Panc1 (cell line): ENCODE measurements around the gene HVCN1. TPM values are rescaled to one million over a fixed set of nuclear protein-coding genes. Genes with fewer than 3 reads are reported as not detected.
"Not testable (repeated sequence)": the region's sequence is repeated elsewhere in the genome, so short reads cannot be mapped to it uniquely, and the experiment has no call there.

ENCODE experiments used
- ATAC-seq: fragments of 200-7000 bp; cut with Tn5 transposase; 2 replicates; pipeline ENCODE4 v1.9.1; 2020; ENCODE audit warnings: mild to moderate bottlenecking, moderate library complexity
- BruUV-seq: library from RNA; stranded (reverse); fragments of 400-500 nt; replicated peaks from 2 replicates; lab custom pipeline; 2021; lab: Mats Ljungman, UMichigan
- CTCF ChIA-PET: fragments of 300-600 bp; sonication (Branson Sonifier 250); formaldehyde crosslinking; loops from one replicate; lab custom pipeline; 2022; ENCODE audit warnings: antibody characterized with exemption; lab: Charles Lee
- POLR2A ChIA-PET: fragments of 300-600 bp; sonication (Branson Sonifier 250); formaldehyde crosslinking; loops from one replicate; lab custom pipeline; 2022; ENCODE audit warnings: antibody characterized with exemption; lab: Charles Lee
- DNase-seq: peaks from one replicate; pipeline ENCODE4 v3.0.0-alpha.2; 2010; ENCODE audit warnings: low read depth, low spot score
- H3K27ac ChIP-seq: 2 replicates; pipeline ENCODE4 v1.5.1; 2011; ENCODE audit warnings: mild to moderate bottlenecking, low read length, inconsistent platforms
- H3K27me3 ChIP-seq: fragments of 200-500 bp; sonication (Bioruptor generic); 2 replicates; pipeline ENCODE4 v1.6.0; 2014; ENCODE audit warnings: low read length, inconsistent platforms; ENCODE audit not compliant: control insufficient read depth, insufficient read depth
- H3K36me3 ChIP-seq: fragments of 200-500 bp; sonication (Bioruptor generic); 2 replicates; pipeline ENCODE4 v1.5.1; 2014; ENCODE audit warnings: inconsistent platforms, mild to moderate bottlenecking, low read length, moderate library complexity; ENCODE audit not compliant: control insufficient read depth, insufficient read depth
- H3K4me1 ChIP-seq: 2 replicates; pipeline ENCODE4 v1.5.1; 2011; ENCODE audit warnings: inconsistent platforms, mild to moderate bottlenecking, low read length, moderate library complexity; ENCODE audit not compliant: control insufficient read depth, insufficient read depth
- H3K4me3 ChIP-seq, 2 experiments: 2 replicates each; pipeline ENCODE4 v1.5.1; 2011 to 2012; ENCODE audit warnings: low read depth in 2 of 2, low read length in 2 of 2, mild to moderate bottlenecking in 2 of 2, inconsistent platforms in 1 of 2, moderate library complexity in 1 of 2
- H3K9me3 ChIP-seq: fragments of 200-500 bp; sonication (Bioruptor generic); 2 replicates; pipeline ENCODE4 v1.5.1; 2014; ENCODE audit warnings: low read depth, mild to moderate bottlenecking, inconsistent platforms, low read length, moderate library complexity; ENCODE audit not compliant: control insufficient read depth, insufficient read depth
- CTCF ChIP-seq: fragments of 450-650 bp; IDR thresholded peaks from 2 replicates; pipeline ENCODE4 v1.5.1; 2017; ENCODE audit warnings: mild to moderate bottlenecking
- POLR2AphosphoS5 ChIP-seq: IDR thresholded peaks from 2 replicates; pipeline ENCODE4 v1.6.1; 2012; ENCODE audit warnings: mild to moderate bottlenecking, low read depth, low read length, moderate library complexity
- REST ChIP-seq, 2 experiments: IDR thresholded peaks; 2 replicates each; pipeline ENCODE4 v1.6.1; 2011 to 2012; ENCODE audit warnings: low read depth in 2 of 2, control low read depth in 1 of 2, low read length in 1 of 2, mild to moderate bottlenecking in 1 of 2, moderate library complexity in 1 of 2; ENCODE audit not compliant: insufficient read depth in 1 of 2
- SIN3A ChIP-seq: IDR thresholded peaks from 2 replicates; pipeline ENCODE4 v1.6.1; 2012; ENCODE audit warnings: low read depth, mild to moderate bottlenecking, low read length, moderate library complexity, borderline replicate concordance; ENCODE audit not compliant: insufficient read depth
- TCF7L2 ChIP-seq: IDR thresholded peaks from 2 replicates; pipeline ENCODE4 v1.6.1; 2011; ENCODE audit warnings: mild to moderate bottlenecking, low read depth, low read length, inconsistent platforms
- in situ Hi-C: cut with HindIII; loops from 2 replicates; pipeline ENCODE4 v1.10.0; 2016; ENCODE audit warnings: low sequenced_read_pairs, low pct_unique_long_range_greater_than_20kb
- intact Hi-C: fragments of 100-400 bp; cut with micrococcal nuclease; formaldehyde crosslinking; loops from one replicate; pipeline ENCODE4 v1.10.0; 2022; ENCODE audit not compliant: unreplicated experiment
- total RNA-seq: library from RNA; stranded (reverse); gene quantifications from one replicate; pipeline ENCODE4 v1.2.1, GENCODE V29; 2021; ENCODE audit not compliant: unreplicated experiment

Gene HVCN1
- total RNA-seq, 1 experiment from 2014 or later: 0.87 TPM

GRCh38 chr12:110725267-110725666, 36.4 kb upstream of the HVCN1 start:
- in situ Hi-C loops: no loop called here
- Histone ChIP-seq H3K4me1 (no peaks in the 10 kb centered on the region), H3K27me3 (no peaks in the 10 kb centered on the region), H3K27ac (no peak overlapping the region), H3K9me3 (no peaks in the 10 kb centered on the region), H3K36me3 (peaks cover 39% of the 10 kb centered on the region), H3K4me3 (no peak overlapping the region)
- intact Hi-C loops: no loop called here
- TF ChIP-seq CTCF (no peak), POLR2AphosphoS5 (no peak), REST (IDR thresholded peaks at IDR 0.05; ENCODE audit: insufficient read depth in 1 of 2, low read depth in 2 of 2, low read length in 1 of 2) (no peak), SIN3A (no peak), TCF7L2 (no peak)
- BruUV-seq: no TSS peak
- no peak for DNase-seq
- no peak for ATAC-seq
- ChIA-PET POLR2A (no interaction called here), CTCF (no interaction called here)

GRCh38 chr12:110722892-110723291, 34.0 kb upstream of the HVCN1 start:
- H3K4me1 ChIP-seq, POLR2A ChIA-PET, DNase-seq, BruUV-seq, CTCF ChIA-PET, H3K9me3 ChIP-seq, H3K27ac ChIP-seq, ATAC-seq, H3K4me3 ChIP-seq, H3K27me3 ChIP-seq, in situ Hi-C loops, intact Hi-C loops: not testable (repeated sequence)
- H3K36me3 ChIP-seq: peaks cover 50% of the 10 kb centered on the region

GRCh38 chr12:110721570-110721969, 32.7 kb upstream of the HVCN1 start:
- intact Hi-C loops (no loop called here), in situ Hi-C loops (no loop called here)

More at GRCh38 chr12:110721570-110721969, 32.7 kb upstream of the HVCN1 start:
- CTCF ChIA-PET: no interaction called here
- no peak for DNase-seq
- TF ChIP-seq POLR2AphosphoS5: no peak
- no peaks in the 10 kb centered on the region for H3K9me3 ChIP-seq
- no peaks in the 10 kb centered on the region for H3K4me1 ChIP-seq
- peaks cover 57% of the 10 kb centered on the region for H3K36me3 ChIP-seq
- no peak overlapping the region for H3K4me3 ChIP-seq
- ATAC-seq: no peak
- H3K27me3 ChIP-seq: no peaks in the 10 kb centered on the region
- POLR2A ChIA-PET: no interaction called here
- no peak overlapping the region for H3K27ac ChIP-seq
- no TSS peak for BruUV-seq
